ENCODE data around the gene MLXIP. TPM values are rescaled to one million over a fixed set of nuclear protein-coding genes. Genes with fewer than 3 reads are reported as not detected.

The MLXIP gene
- total RNA-seq, 1 experiment from 2014 or later = 32.4 TPM

DNA sequence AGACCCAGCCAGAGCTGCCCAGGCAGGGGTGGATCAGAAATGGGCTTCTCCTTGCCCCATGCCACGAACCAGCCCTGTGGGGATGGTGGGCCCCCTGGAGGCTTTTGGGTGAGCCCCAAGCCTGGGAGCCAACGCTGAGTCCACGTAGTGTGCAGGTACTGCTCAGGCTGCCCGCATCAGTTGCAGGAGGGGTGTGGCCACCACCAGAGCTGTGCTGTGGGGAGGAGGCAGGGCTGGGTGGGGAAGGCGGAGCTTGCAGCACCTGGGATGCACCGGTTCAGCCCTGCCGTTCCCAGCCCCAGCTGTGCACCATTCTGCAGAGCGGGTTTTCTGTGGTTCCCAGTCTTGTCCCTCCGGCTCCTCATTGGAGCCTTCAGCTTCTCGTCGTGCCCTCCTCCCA, 59.1 kb downstream of the MLXIP start:
- no peak overlapping the region for H2BK20ac ChIP-seq (ENCODE audit: low read depth, low read length, poor library complexity, severe bottlenecking)
- Mint-ChIP-seq H3K9me3 (peaks cover 13 to 16% of the 10 kb centered on the region in 2 experiments), H3K36me3 (ENCODE audit: insufficient read depth in 1 of 3, low read depth in 3 of 3) (peaks cover 47 to 56% (median 51%) of the 10 kb centered on the region in 3 experiments), H3K4me1 (peaks cover 0 to 13% of the 10 kb centered on the region in 2 experiments; a peak in 2 of 4 replicates), H3K4me3 (no peak overlapping the region), H3K27me3 (ENCODE audit: low read depth) (no peaks in the 10 kb centered on the region), H3K27ac (peak overlapping the region in 1 of 3 experiments; percentile 52; a peak in 1 of 7 replicates)
- no peak overlapping the region for H3K18ac ChIP-seq (ENCODE audit: insufficient read length, low read depth, low read length)
- no peak overlapping the region for H2AK5ac ChIP-seq (ENCODE audit: insufficient read length, low read length)
- no peak overlapping the region for H4K91ac ChIP-seq (ENCODE audit: insufficient read length, low read depth, low read length)
- no peak overlapping the region for H4K5ac ChIP-seq (ENCODE audit: insufficient read length, low read depth, low read length)
- H3T11ph ChIP-seq (ENCODE audit: low read length) = no peak overlapping the region
- no peak overlapping the region for H2AFZ ChIP-seq (ENCODE audit: low read length)
- no peak overlapping the region for H3K9ac ChIP-seq (ENCODE audit: extremely low read depth, insufficient read length, low read length)
- H4K8ac ChIP-seq (replicated peaks; ENCODE audit: insufficient read length, low read depth, low read length) = no peak overlapping the region
- no peak overlapping the region for H3K14ac ChIP-seq (ENCODE audit: insufficient read depth, low read length)
- no peaks in the 10 kb centered on the region for H3K79me1 ChIP-seq (ENCODE audit: insufficient read depth, low read depth, low read length, poor library complexity, severe bottlenecking)
- H3K4ac ChIP-seq (ENCODE audit: low read depth, low read length) = no peak overlapping the region
- peaks cover 11% of the 10 kb centered on the region for H3K9me3 ChIP-seq (ENCODE audit: control insufficient read depth, low read depth, low read length)
- H2BK12ac ChIP-seq (ENCODE audit: insufficient read length, low read depth, low read length) = no peak overlapping the region
- H2BK120ac ChIP-seq (ENCODE audit: low read depth, low read length, poor library complexity, severe bottlenecking) = no peak overlapping the region
- TF ChIP-seq, protein P1, sequence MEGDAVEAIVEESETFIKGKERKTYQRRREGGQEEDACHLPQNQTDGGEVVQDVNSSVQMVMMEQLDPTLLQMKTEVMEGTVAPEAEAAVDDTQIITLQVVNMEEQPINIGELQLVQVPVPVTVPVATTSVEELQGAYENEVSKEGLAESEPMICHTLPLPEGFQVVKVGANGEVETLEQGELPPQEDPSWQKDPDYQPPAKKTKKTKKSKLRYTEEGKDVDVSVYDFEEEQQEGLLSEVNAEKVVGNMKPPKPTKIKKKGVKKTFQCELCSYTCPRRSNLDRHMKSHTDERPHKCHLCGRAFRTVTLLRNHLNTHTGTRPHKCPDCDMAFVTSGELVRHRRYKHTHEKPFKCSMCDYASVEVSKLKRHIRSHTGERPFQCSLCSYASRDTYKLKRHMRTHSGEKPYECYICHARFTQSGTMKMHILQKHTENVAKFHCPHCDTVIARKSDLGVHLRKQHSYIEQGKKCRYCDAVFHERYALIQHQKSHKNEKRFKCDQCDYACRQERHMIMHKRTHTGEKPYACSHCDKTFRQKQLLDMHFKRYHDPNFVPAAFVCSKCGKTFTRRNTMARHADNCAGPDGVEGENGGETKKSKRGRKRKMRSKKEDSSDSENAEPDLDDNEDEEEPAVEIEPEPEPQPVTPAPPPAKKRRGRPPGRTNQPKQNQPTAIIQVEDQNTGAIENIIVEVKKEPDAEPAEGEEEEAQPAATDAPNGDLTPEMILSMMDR (conservative IDR thresholded peaks at IDR 0.05) = no peak
- H3K27ac ChIP-seq (ENCODE audit: insufficient read length, low read depth, low read length) = no peak overlapping the region
- H4K20me1 ChIP-seq (ENCODE audit: control insufficient read depth, insufficient read depth, insufficient read length) = no peaks in the 10 kb centered on the region
- H3K23me2 ChIP-seq (ENCODE audit: insufficient read length, low read depth, low read length, poor library complexity, severe bottlenecking) = no peaks in the 10 kb centered on the region
- no peak overlapping the region for H3K4me2 ChIP-seq (ENCODE audit: insufficient read depth, insufficient read length, low read length)
- no peaks in the 10 kb centered on the region for H3K27me3 ChIP-seq (ENCODE audit: insufficient read depth, low read length)
- H3K4me1 ChIP-seq (ENCODE audit: insufficient read depth, low read length) = no peaks in the 10 kb centered on the region
- peak; percentile 88 for DNase-seq
- no CpG with 5 or more reads among the region's 11 CpGs for WGBS (ENCODE audit: extremely low coverage, insufficient read length, low lambda C conversion rate)
- no peaks in the 10 kb centered on the region for H3K79me2 ChIP-seq (ENCODE audit: insufficient read depth, low read length)
- no peak overlapping the region for H3K56ac ChIP-seq (ENCODE audit: insufficient read length, low read depth, low read length)
- H2BK5ac ChIP-seq (ENCODE audit: insufficient read length, low read length) = no peak overlapping the region
- no peak overlapping the region for H3K23ac ChIP-seq (ENCODE audit: insufficient read length, low read depth, low read length)
- H2BK15ac ChIP-seq (ENCODE audit: low read depth, low read length) = no peak overlapping the region

Data from H9 (cell line).